Mesothelial cell of epicardium (in vitro differentiated cells): ENCODE measurements around the gene STAG1. TPM values are rescaled to one million over a fixed set of nuclear protein-coding genes. Genes with fewer than 3 reads are reported as not detected.

Source experiments
- DNase-seq, 2 experiments: peaks; one replicate each; pipeline ENCODE4 v3.0.0; 2021; ENCODE audit warnings: low spot score in 2 of 2; ENCODE audit not compliant: unreplicated experiment in 2 of 2
- H3K27ac Mint-ChIP-seq: 2 replicates; pipeline ENCODE4 v1.8.0; 2021; ENCODE audit warnings: mixed read lengths
- H3K27me3 Mint-ChIP-seq: 2 replicates; pipeline ENCODE4 v1.8.0; 2021; ENCODE audit warnings: low read depth, mixed read lengths
- H3K36me3 Mint-ChIP-seq: 2 replicates; pipeline ENCODE4 v1.8.0; 2021; ENCODE audit warnings: mixed read lengths
- H3K4me1 Mint-ChIP-seq: 2 replicates; pipeline ENCODE4 v1.8.0; 2021; ENCODE audit warnings: mixed read lengths
- H3K4me3 Mint-ChIP-seq: 2 replicates; pipeline ENCODE4 v1.8.0; 2021; ENCODE audit warnings: mild to moderate bottlenecking, moderate library complexity, mixed read lengths
- H3K9me3 Mint-ChIP-seq: 2 replicates; pipeline ENCODE4 v1.8.0; 2021; ENCODE audit warnings: mixed read lengths
- total RNA-seq: library from RNA; stranded (reverse); gene quantifications from 3 replicates; pipeline ENCODE4 v1.2.1, GENCODE V29; 2021
- TF ChIP-seq, protein P1 (sequence below): fragments of 200-600 bp; sonication (generic); IDR thresholded peaks from one replicate; pipeline ENCODE4 v1.5.0; 2021; ENCODE audit warnings: antibody characterized with exemption; ENCODE audit not compliant: unreplicated experiment

Gene STAG1
- total RNA-seq, 1 donor from 2014 or later, result 51.8 TPM

- Mint-ChIP-seq H3K27ac (peak overlapping the region; percentile 15), H3K27me3 (no peaks in the 10 kb centered on the region), H3K4me3 (no peak overlapping the region), H3K4me1 (peaks cover 16% of the 10 kb centered on the region), H3K9me3 (peaks cover 14% of the 10 kb centered on the region), H3K36me3 (peaks cover 25% of the 10 kb centered on the region)
- TF ChIP-seq, protein P1, sequence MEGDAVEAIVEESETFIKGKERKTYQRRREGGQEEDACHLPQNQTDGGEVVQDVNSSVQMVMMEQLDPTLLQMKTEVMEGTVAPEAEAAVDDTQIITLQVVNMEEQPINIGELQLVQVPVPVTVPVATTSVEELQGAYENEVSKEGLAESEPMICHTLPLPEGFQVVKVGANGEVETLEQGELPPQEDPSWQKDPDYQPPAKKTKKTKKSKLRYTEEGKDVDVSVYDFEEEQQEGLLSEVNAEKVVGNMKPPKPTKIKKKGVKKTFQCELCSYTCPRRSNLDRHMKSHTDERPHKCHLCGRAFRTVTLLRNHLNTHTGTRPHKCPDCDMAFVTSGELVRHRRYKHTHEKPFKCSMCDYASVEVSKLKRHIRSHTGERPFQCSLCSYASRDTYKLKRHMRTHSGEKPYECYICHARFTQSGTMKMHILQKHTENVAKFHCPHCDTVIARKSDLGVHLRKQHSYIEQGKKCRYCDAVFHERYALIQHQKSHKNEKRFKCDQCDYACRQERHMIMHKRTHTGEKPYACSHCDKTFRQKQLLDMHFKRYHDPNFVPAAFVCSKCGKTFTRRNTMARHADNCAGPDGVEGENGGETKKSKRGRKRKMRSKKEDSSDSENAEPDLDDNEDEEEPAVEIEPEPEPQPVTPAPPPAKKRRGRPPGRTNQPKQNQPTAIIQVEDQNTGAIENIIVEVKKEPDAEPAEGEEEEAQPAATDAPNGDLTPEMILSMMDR, result peak; percentile 70
- no peak for DNase-seq
Observed at GRCh38 chr3:136351905-136352304, 400.3 kb downstream of the STAG1 start.

DNA sequence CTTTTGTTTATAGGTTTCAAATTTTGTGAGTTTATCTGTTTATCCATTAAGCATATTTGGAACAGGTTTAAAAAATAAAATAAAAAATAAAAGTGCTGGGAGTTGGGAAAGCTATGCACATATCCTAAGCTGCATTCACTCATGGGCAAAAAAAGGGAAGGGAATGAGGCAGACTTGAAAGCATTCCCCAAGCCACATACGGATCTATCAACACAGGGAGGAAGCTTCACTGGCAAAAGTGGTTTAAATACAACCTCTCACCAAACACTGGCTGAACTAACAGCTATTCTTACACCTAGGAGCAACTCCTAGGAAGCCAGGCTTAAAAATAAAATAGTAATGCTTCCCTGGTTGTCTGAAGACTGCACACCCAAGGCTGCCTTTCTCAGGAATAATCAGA, 400.8 kb downstream of the STAG1 start:
- Mint-ChIP-seq H3K27ac (no peak overlapping the region), H3K27me3 (no peaks in the 10 kb centered on the region), H3K9me3 (peaks cover 14% of the 10 kb centered on the region), H3K4me1 (peaks cover 16% of the 10 kb centered on the region), H3K36me3 (peaks cover 25% of the 10 kb centered on the region), H3K4me3 (no peak overlapping the region)
- DNase-seq, result no peak
- TF ChIP-seq, protein P1, result no peak

DNA sequence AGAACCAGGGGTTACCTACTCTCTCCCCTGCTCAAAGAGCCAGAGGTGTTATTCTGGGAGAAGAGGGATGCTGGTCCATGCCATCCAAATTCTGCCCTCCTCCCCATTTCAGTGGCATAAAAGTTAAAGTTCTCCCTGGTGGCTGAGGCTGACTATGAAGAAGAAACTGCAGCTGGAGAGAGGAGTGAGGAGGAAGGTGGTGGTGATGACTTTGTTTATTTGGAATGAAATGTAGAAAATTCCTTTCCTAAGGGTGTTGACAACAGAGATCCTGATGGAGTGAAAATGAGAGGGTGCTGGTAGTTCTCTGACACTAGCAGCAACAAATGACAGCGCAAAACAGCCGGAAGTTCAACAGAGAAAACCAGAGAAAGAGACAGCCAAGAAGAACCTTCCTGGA, 401.6 kb downstream of the STAG1 start:
- Mint-ChIP-seq H3K4me1 (peaks cover 18% of the 10 kb centered on the region), H3K27ac (peak overlapping the region; percentile 54), H3K27me3 (no peaks in the 10 kb centered on the region), H3K9me3 (peaks cover 9% of the 10 kb centered on the region), H3K36me3 (peaks cover 22% of the 10 kb centered on the region), H3K4me3 (no peak overlapping the region)
- no peak for DNase-seq
- TF ChIP-seq, protein P1, result no peak

- DNase-seq, result no peak
- TF ChIP-seq, protein P1, result no peak
- H3K4me3 Mint-ChIP-seq, result no peak overlapping the region
- H3K4me1 Mint-ChIP-seq, result peaks cover 18% of the 10 kb centered on the region
- H3K9me3 Mint-ChIP-seq, result peaks cover 4% of the 10 kb centered on the region
- no peaks in the 10 kb centered on the region for H3K27me3 Mint-ChIP-seq
- H3K27ac Mint-ChIP-seq, result peak overlapping the region; percentile 54
- peaks cover 19% of the 10 kb centered on the region for H3K36me3 Mint-ChIP-seq
Observed at GRCh38 chr3:136350132-136350531, 402.0 kb downstream of the STAG1 start.

GRCh38 chr3:136346486-136346885, 405.7 kb downstream of the STAG1 start:
- no peaks in the 10 kb centered on the region for H3K9me3 Mint-ChIP-seq
- H3K4me1 Mint-ChIP-seq, result peaks cover 25% of the 10 kb centered on the region
- no peak for DNase-seq
- H3K27me3 Mint-ChIP-seq, result no peaks in the 10 kb centered on the region
- no peak overlapping the region for H3K27ac Mint-ChIP-seq
- H3K36me3 Mint-ChIP-seq, result peaks cover 22% of the 10 kb centered on the region
- no peak overlapping the region for H3K4me3 Mint-ChIP-seq
- TF ChIP-seq, protein P1, result no peak
